Right cardiac atrium (tissue), 5 donors: ENCODE results near the gene COX19. TPM values are rescaled to one million over a fixed set of nuclear protein-coding genes. Genes with fewer than 3 reads are reported as not detected.

Experiments used
- ATAC-seq, 2 donors: fragments of 200-7000 bp; cut with Tn5 transposase; one replicate each; pipeline versions ENCODE4 v1.8.0 to v1.9.1; 2020; ENCODE audit warnings: moderate library complexity in 2 of 2, mild to moderate bottlenecking in 1 of 2
- DNase-seq, 3 donors: peaks; one replicate each; pipeline ENCODE4 v3.0.0-alpha.2; 2020
- H3K27ac ChIP-seq: one replicate; pipeline ENCODE4 v1.5.1; 2013; ENCODE audit warnings: mild to moderate bottlenecking, low read length, control low read depth, moderate library complexity
- H3K27me3 ChIP-seq: one replicate; pipeline ENCODE4 v1.6.1; 2013; ENCODE audit not compliant: control insufficient read depth, insufficient read depth
- H3K4me1 ChIP-seq: one replicate; pipeline ENCODE4 v1.6.1; 2013; ENCODE audit warnings: low read length; ENCODE audit not compliant: control insufficient read depth, insufficient read depth
- H3K4me3 ChIP-seq: one replicate; pipeline ENCODE4 v1.5.1; 2013; ENCODE audit warnings: low read length, control low read depth
- H3K9me3 ChIP-seq: one replicate; pipeline ENCODE4 v1.6.1; 2013; ENCODE audit warnings: low read length; ENCODE audit not compliant: control insufficient read depth
- WGBS: extraction: QIAGEN DNeasy Blood & Tissue Kit; methylation state at CpG from one replicate; pipeline ENCODE4 v1.1.7; 2013; 5-methylcytosine and 5-hydroxymethylcytosine counted together
- intact Hi-C, 4 donors: fragments of 100-400 bp; cut with DNase I; formaldehyde crosslinking; loops; one replicate each; pipeline versions ENCODE4 v1.11.0 to v1.14.0; 2022 to 2023
- polyA plus RNA-seq: library from polyadenylated mRNA; stranded (reverse); fragments of 200-250 nt; gene quantifications from one replicate; pipeline ENCODE4 v1.2.3, GENCODE V29; 2013
- total RNA-seq, 4 donors: library from RNA; stranded (reverse); fragmentation: NEBNext Ultra II Directional; extraction: Animal tissue kit (Norgen Biotek cat#: 25700); gene quantifications; one replicate each; pipeline ENCODE4 v1.2.1, GENCODE V29; 2021
- donor health status: healthy with polysubstance abuse.
- donor health status: DM: no; HTN: yes; CAD: no.
- donor health status: DM: no; HTN: no; CAD: no.
- donor health status: DM: no; HTN: yes; CAD: no; lungs with severe emphysema.
- donor health status: DM: yes; HTN: yes; CAD: no.

COX19 gene
- total and polyA plus RNA-seq, 5 donors: 5.8 to 8.8 (median 7.7) TPM

DNA sequence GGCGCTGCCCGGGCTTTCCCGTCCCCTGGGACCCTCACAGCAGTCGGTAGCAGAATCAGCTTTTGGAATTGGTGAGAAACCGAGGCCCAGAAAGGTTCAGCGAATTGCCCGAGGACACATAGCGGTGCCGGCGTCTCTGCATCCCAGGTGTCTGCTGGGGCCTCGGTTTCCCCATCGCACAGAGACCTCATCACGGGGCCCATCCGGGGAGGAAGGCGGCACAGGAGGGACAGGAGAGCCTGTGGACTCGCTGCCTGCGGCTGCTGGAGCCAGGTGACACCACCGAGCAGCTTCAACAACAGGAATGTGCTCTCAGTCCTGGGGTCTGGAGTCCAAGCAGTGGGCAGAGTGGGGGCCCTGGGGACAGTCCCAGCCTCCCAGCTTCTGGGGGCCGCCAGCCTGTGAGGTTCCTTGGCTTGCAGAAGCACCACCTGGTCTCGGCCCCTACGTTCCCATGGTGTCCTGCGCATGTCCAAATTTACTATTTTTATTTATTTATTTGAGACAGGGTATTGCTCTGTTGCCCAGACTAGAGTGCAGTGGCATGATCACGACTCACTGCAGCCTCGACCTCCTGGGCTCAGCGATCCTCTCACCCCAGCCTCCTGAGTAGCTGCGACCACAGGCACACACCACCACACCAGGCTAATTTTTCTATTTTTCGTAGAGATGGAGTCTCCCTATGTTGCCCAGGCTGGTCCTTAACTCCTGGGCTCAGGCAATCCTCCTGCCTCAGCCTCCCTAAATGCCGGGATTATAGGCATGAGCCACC, 539 bp upstream of the COX19 start:
- peak; percentile 7 to 9 for ATAC-seq
- H3K4me1 ChIP-seq: no peaks in the 10 kb centered on the region
- H3K4me3 ChIP-seq: peak overlapping the region; percentile 83
- intact Hi-C loops: no loop called here
- no peaks in the 10 kb centered on the region for H3K27me3 ChIP-seq
- H3K27ac ChIP-seq: no peak overlapping the region
- no peaks in the 10 kb centered on the region for H3K9me3 ChIP-seq
- no peak for DNase-seq
- WGBS: 52% methylated on average over 28 of the region's 28 CpGs

DNA sequence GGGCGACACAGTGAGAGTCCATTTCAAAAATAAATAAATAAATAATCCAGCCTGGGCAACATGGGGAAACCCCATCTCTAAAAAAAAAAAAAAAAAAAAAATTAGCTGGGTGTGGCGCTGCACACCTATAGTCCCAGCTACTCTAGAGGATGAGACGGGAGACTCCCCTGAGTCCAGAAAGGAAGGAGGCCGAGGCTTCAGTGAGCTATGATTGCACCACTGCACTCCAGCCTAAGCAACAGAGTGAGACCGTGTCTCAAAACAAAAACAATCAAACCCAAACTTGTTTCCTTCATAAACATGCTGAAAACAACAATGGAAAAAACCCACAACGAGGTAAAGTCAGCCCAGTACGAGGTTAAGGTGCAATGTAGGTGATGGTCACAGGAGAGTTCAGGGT, 1.2 kb downstream of the COX19 start:
- DNase-seq (no peak), ATAC-seq (no peak)
- Histone ChIP-seq H3K9me3 (no peaks in the 10 kb centered on the region), H3K27ac (no peak overlapping the region), H3K27me3 (no peaks in the 10 kb centered on the region), H3K4me3 (peak overlapping the region; percentile 83), H3K4me1 (no peaks in the 10 kb centered on the region)
- intact Hi-C loops: no loop called here
- 37% methylated on average over 7 of the region's 7 CpGs for WGBS

- Histone ChIP-seq H3K4me3 (no peak overlapping the region), H3K4me1 (no peaks in the 10 kb centered on the region), H3K27me3 (no peaks in the 10 kb centered on the region), H3K27ac (no peak overlapping the region), H3K9me3 (no peaks in the 10 kb centered on the region)
- WGBS: 89% methylated on average over 9 of the region's 9 CpGs
- DNase-seq (no peak), ATAC-seq (no peak)
- intact Hi-C loops: no loop called here
Observed at GRCh38 chr7:973312-973711, 2.0 kb downstream of the COX19 start.

GRCh38 chr7:972676-973309, 2.6 kb downstream of the COX19 start:
- H3K9me3 ChIP-seq: no peaks in the 10 kb centered on the region
- DNase-seq: no peak
- no peak overlapping the region for H3K27ac ChIP-seq
- WGBS: 76% methylated on average over 10 of the region's 10 CpGs
- no peaks in the 10 kb centered on the region for H3K27me3 ChIP-seq
- no peak overlapping the region for H3K4me3 ChIP-seq
- no peaks in the 10 kb centered on the region for H3K4me1 ChIP-seq
- no peak for ATAC-seq
- intact Hi-C loops: no loop called here

- WGBS: 91% methylated on average over 12 of the region's 12 CpGs
- no peak for ATAC-seq
- H3K9me3 ChIP-seq: no peaks in the 10 kb centered on the region
- no peaks in the 10 kb centered on the region for H3K27me3 ChIP-seq
- intact Hi-C loops: no loop called here
- no peaks in the 10 kb centered on the region for H3K4me1 ChIP-seq
- H3K27ac ChIP-seq: no peak overlapping the region
- no peak for DNase-seq
- no peak overlapping the region for H3K4me3 ChIP-seq
Observed at GRCh38 chr7:972110-972509, 3.2 kb downstream of the COX19 start.

GRCh38 chr7:970744-971143, 4.6 kb downstream of the COX19 start:
- intact Hi-C loops: no loop called here
- ATAC-seq (no peak), DNase-seq (no peak)
- Histone ChIP-seq H3K9me3 (no peaks in the 10 kb centered on the region), H3K4me3 (no peak overlapping the region), H3K27me3 (no peaks in the 10 kb centered on the region), H3K4me1 (no peaks in the 10 kb centered on the region), H3K27ac (no peak overlapping the region)
- WGBS: 80% methylated on average over 6 of the region's 6 CpGs

- no peaks in the 10 kb centered on the region for H3K27me3 ChIP-seq
- H3K9me3 ChIP-seq: no peaks in the 10 kb centered on the region
- peaks cover 5% of the 10 kb centered on the region for H3K4me1 ChIP-seq
- intact Hi-C loops: no loop called here
- DNase-seq (no peak), ATAC-seq (no peak)
- H3K4me3 ChIP-seq: no peak overlapping the region
- no peak overlapping the region for H3K27ac ChIP-seq
- WGBS: 93% methylated on average over 11 of the region's 11 CpGs
Observed at GRCh38 chr7:969403-969802, 5.9 kb downstream of the COX19 start.

DNA sequence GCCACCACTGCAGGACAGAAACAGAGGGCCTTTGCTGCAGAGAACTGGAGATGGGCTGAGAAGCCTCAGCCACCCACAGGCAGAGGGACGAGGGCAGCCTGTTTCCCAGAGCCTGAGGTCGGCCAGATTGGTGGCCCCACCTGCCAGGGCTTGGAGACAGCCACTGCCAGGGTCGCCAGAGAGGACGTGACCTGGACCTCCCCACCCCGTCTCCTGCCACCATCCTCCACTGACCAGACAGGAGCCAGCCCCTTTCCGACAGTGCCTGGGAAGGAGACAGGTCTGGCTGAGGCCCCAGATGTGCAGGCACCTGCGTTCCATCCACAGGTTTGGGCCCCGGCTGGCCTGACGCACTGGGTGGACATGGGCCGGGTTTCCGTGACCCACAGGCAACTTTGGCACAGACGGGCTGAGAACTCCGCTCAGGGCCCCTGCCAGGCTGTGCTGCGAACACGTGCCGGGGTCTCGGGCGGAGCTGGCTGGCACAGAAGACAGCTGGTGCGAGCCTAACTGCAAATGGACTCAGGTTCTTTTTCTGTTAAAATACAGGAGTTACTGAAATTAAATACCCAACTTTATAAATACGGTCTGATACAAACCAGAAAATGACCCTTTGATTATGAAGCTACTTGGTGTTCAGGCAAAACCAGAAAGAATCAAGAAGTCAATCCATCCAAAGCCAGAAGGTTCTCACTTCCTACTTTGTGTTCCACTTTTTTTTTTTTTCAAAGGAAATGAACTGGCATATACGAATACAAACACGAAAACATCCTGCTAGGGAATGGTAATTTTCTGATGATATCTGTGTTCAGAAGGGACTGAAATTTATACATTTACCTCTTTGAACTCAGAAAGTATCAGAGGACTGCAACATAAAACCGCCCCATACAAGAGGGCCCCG, 6.9 kb downstream of the COX19 start:
- WGBS: 86% methylated on average over 24 of the region's 24 CpGs
- Histone ChIP-seq H3K4me3 (no peak overlapping the region), H3K9me3 (no peaks in the 10 kb centered on the region), H3K27me3 (no peaks in the 10 kb centered on the region), H3K27ac (no peak overlapping the region), H3K4me1 (peaks cover 7% of the 10 kb centered on the region)
- intact Hi-C loops: no loop called here
- DNase-seq: no peak
- no peak for ATAC-seq

- peaks cover 7% of the 10 kb centered on the region for H3K4me1 ChIP-seq
- ATAC-seq: no peak
Observed at GRCh38 chr7:967361-968082, 7.8 kb downstream of the COX19 start.

DNA sequence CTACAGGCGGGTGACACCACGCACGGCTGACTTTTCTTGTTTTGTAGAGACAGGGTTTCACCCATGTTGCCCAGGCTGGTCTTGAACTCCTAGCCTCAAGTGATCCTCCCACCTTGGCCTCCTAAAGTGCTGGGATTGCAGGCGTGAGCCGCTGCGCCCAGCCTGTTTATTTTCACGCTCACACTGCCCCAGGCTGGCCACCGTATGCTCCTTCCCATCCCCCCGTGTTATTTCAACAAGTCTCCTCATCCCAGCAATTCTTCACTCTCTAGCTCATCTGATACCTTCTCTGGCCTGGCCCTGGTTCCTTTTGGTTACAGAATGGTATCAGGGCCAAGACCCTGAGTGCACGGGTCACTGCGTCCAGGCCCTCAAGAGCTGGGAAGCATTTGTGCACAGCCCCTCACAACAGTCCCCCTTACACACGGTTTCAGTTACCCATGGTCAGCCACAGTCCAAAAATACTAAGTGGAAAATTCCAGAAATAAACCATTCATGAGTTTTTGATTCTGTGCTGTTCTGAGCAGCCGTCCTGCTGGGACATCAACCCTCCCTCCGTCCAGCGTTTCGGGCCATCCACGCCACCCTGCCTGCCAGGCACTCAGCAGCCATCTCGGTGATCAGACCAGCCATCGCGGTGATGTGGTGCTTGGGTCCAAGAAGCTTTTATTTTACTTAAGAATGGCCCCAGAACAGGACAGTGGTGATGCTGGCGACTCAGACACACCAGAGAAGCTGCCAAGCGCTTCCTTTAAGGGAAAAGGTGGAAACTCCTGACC, 8.9 kb downstream of the COX19 start:
- peak; percentile 4 to 48 (median 34) for DNase-seq
- no peaks in the 10 kb centered on the region for H3K9me3 ChIP-seq
- no peak overlapping the region for H3K27ac ChIP-seq
- no peaks in the 10 kb centered on the region for H3K27me3 ChIP-seq
- WGBS: 82% methylated on average over 22 of the region's 22 CpGs
- intact Hi-C loops: no loop called here
- no peak overlapping the region for H3K4me3 ChIP-seq
- peaks cover 7% of the 10 kb centered on the region for H3K4me1 ChIP-seq
- ATAC-seq: no peak

More at GRCh38 chr7:967361-968082, 7.8 kb downstream of the COX19 start:
- no peaks in the 10 kb centered on the region for H3K9me3 ChIP-seq
- H3K4me3 ChIP-seq: no peak overlapping the region
- intact Hi-C loops: no loop called here
- 91% methylated on average over 39 of the region's 39 CpGs for WGBS
- DNase-seq: peak in 2 of 3 donors; percentile 26 to 42
- H3K27ac ChIP-seq: no peak overlapping the region
- no peaks in the 10 kb centered on the region for H3K27me3 ChIP-seq
